Activated CD8-positive, alpha-beta memory T cell treated with anti-CD3 and anti-CD28 coated beads, Interleukin-2, amount 50 U/mL, for 1 hour (primary cell): Measurements from ENCODE around the gene CR2.
"Not testable (repeated sequence)": the region's sequence is repeated elsewhere in the genome, so short reads cannot be mapped to it uniquely, and the experiment has no call there.

Experiments used
- DNase-seq: peaks from one replicate; pipeline ENCODE4 v3.0.0-alpha.2; 2020; ENCODE audit errors: extremely low read depth

Gene CR2

GRCh38 chr1:207444514-207445217 lies 9.5 kb upstream of the CR2 start:
- DNase-seq, result no peak

- DNase-seq, result no peak
These were observed 450 bp upstream of the CR2 start for GRCh38 chr1:207453710-207454045.

- DNase-seq, result no peak
These were observed 1.1 kb downstream of the CR2 start for GRCh38 chr1:207455183-207455754.

- DNase-seq, result no peak
These were observed 4.3 kb downstream of the CR2 start for GRCh38 chr1:207458414-207458813.

GRCh38 chr1:207459008-207459407 lies 4.9 kb downstream of the CR2 start:
- DNase-seq, result no peak

- no peak for DNase-seq
These were observed 7.5 kb downstream of the CR2 start for GRCh38 chr1:207461649-207462048.

GRCh38 chr1:207462535-207462934 lies 8.4 kb downstream of the CR2 start:
- no peak for DNase-seq

GRCh38 chr1:207463021-207463420 lies 8.9 kb downstream of the CR2 start:
- DNase-seq, result no peak

- no peak for DNase-seq
These were observed 9.4 kb downstream of the CR2 start for GRCh38 chr1:207463571-207463970.

GRCh38 chr1:207470927-207471326 lies 16.8 kb downstream of the CR2 start:
- DNase-seq, result no peak

- no peak for DNase-seq
These were observed 20.1 kb downstream of the CR2 start for GRCh38 chr1:207474210-207474609.

- no peak for DNase-seq
These were observed 32.1 kb downstream of the CR2 start for GRCh38 chr1:207486198-207486597.

GRCh38 chr1:207487636-207488035 lies 33.5 kb downstream of the CR2 start:
- DNase-seq, result no peak

- no peak for DNase-seq
These were observed 39.1 kb downstream of the CR2 start for GRCh38 chr1:207493212-207493611.

- no peak for DNase-seq
These were observed 40.0 kb downstream of the CR2 start for GRCh38 chr1:207494171-207494570.

GRCh38 chr1:207495281-207495680 lies 41.2 kb downstream of the CR2 start:
- DNase-seq, result not testable (repeated sequence)

- DNase-seq, result no peak
These were observed 42.0 kb downstream of the CR2 start, which contains the start of gene CR1 for GRCh38 chr1:207495801-207496792. CR1 (plus strand) TSS chr1:207496157; CDS start chr1:207496268, 111 bp downstream.

- no peak for DNase-seq
These were observed 43.8 kb downstream of the CR2 start for GRCh38 chr1:207497941-207498340.

- DNase-seq, result peak; percentile 40
These were observed 45.4 kb downstream of the CR2 start for GRCh38 chr1:207499573-207499972.

- DNase-seq, result no peak
These were observed 46.2 kb downstream of the CR2 start for GRCh38 chr1:207500306-207500705.

- no peak for DNase-seq
These were observed 46.9 kb downstream of the CR2 start for GRCh38 chr1:207501071-207501470.

- DNase-seq, result no peak
These were observed 48.6 kb downstream of the CR2 start for GRCh38 chr1:207502726-207503125.

- DNase-seq, result no peak
These were observed 49.8 kb downstream of the CR2 start for GRCh38 chr1:207503950-207504349.
